ENCODE results near the gene MAST1.
"Not testable (repeated sequence)": the region's sequence is repeated elsewhere in the genome, so short reads cannot be mapped to it uniquely, and the experiment has no call there.

MAST1 gene

GRCh38 chr19:12842511-12842910 lies 4.2 kb downstream of the MAST1 start:
- in situ Hi-C loops (cut with HindIII; ENCODE audit: low sequenced_read_pairs), result no loop called here
- no peak for DNase-seq (ENCODE audit: low read depth, low spot score)
- no peak for TF ChIP-seq CTCF (IDR thresholded peaks at IDR 0.05; ENCODE audit: low read depth, low read length)

GRCh38 chr19:12843328-12843727 lies 5.0 kb downstream of the MAST1 start:
- TF ChIP-seq CTCF (IDR thresholded peaks at IDR 0.05; ENCODE audit: low read depth, low read length), result no peak

More at GRCh38 chr19:12842511-12842910, 4.2 kb downstream of the MAST1 start:
- H3K4me3 ChIP-seq (ENCODE audit: low read depth, low read length), result no peak overlapping the region

GRCh38 chr19:12843999-12844732 lies 5.9 kb downstream of the MAST1 start:
- DNase-seq (ENCODE audit: low read depth, low spot score), result no peak
- no peak overlapping the region for H3K4me3 ChIP-seq (ENCODE audit: low read depth, low read length)
- in situ Hi-C loops (cut with HindIII; ENCODE audit: low sequenced_read_pairs), result no loop called here
- no peak for TF ChIP-seq CTCF (IDR thresholded peaks at IDR 0.05; ENCODE audit: low read depth, low read length)

More at GRCh38 chr19:12843328-12843727, 5.0 kb downstream of the MAST1 start:
- H3K4me3 ChIP-seq (ENCODE audit: low read depth, low read length), result no peak overlapping the region
- no peak for DNase-seq (ENCODE audit: low read depth, low spot score)
- in situ Hi-C loops (cut with HindIII; ENCODE audit: low sequenced_read_pairs), result no loop called here

- in situ Hi-C loops (cut with HindIII; ENCODE audit: low sequenced_read_pairs); H3K4me3 ChIP-seq (ENCODE audit: low read depth, low read length); DNase-seq (ENCODE audit: low read depth, low spot score): not testable (repeated sequence)
Observed at GRCh38 chr19:12846613-12847012, 8.3 kb downstream of the MAST1 start.

GRCh38 chr19:12847159-12848139 lies 9.1 kb downstream of the MAST1 start:
- DNase-seq (ENCODE audit: low read depth, low spot score), result peak; percentile 66
- no peak overlapping the region for H3K4me3 ChIP-seq (ENCODE audit: low read depth, low read length)
- in situ Hi-C loops (cut with HindIII; ENCODE audit: low sequenced_read_pairs), result no loop called here
- peak; percentile 88 for TF ChIP-seq CTCF (IDR thresholded peaks at IDR 0.05; ENCODE audit: low read depth, low read length)

- DNase-seq (ENCODE audit: low read depth, low spot score), result no peak
- in situ Hi-C loops (cut with HindIII; ENCODE audit: low sequenced_read_pairs), result no loop called here
- TF ChIP-seq CTCF (IDR thresholded peaks at IDR 0.05; ENCODE audit: low read depth, low read length), result no peak
- no peak overlapping the region for H3K4me3 ChIP-seq (ENCODE audit: low read depth, low read length)
Observed at GRCh38 chr19:12856653-12857052, 18.3 kb downstream of the MAST1 start.
